Upper lobe of left lung (tissue), 4 donors: ENCODE measurements around the gene RHOG.

ENCODE experiments used
- EP300 ChIP-seq, 4 donors: sonication (generic); formaldehyde crosslinking; IDR thresholded peaks; one replicate each; pipeline ENCODE4 v1.5.1; 2017; ENCODE audit warnings: antibody characterized with exemption in 4 of 4, control low read depth in 2 of 4
- POLR2A ChIP-seq, 4 donors: fragments of 450-650 bp; IDR thresholded peaks; one replicate each; pipeline ENCODE4 v1.5.1; 2016 to 2017; ENCODE audit warnings: antibody characterized with exemption in 4 of 4, mild to moderate bottlenecking in 2 of 4
- TF ChIP-seq, protein P1 (sequence below), 6 experiments: fragments of 450-650 bp in 4 of 6; fragments of 200-600 bp in 2 of 6; sonication (generic) in 2 of 6; IDR thresholded peaks; one replicate each; pipeline ENCODE4 v1.5.1; 2016 to 2019; ENCODE audit warnings: antibody characterized with exemption in 6 of 6

DNA sequence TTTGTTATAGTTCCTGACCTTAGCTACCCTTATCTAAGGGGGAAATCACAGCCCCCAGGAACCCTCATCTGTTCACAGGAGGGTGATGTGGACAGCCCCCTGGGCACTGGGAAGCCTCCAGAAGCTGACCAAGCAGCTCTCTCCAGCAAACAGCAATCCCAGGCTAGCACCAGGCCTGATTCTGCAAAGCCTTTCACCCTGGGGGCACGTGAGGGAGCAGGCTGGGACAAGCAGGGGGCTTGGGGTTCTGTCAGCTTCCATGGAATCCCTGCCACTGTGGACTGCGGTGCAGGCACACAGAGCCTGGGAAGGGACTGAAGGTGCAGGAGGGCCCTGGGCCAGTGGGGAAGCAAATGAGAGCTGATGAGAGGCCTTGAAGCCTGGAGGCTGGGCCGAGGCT lies 30.3 kb downstream of the RHOG start:
- TF ChIP-seq, protein P1, sequence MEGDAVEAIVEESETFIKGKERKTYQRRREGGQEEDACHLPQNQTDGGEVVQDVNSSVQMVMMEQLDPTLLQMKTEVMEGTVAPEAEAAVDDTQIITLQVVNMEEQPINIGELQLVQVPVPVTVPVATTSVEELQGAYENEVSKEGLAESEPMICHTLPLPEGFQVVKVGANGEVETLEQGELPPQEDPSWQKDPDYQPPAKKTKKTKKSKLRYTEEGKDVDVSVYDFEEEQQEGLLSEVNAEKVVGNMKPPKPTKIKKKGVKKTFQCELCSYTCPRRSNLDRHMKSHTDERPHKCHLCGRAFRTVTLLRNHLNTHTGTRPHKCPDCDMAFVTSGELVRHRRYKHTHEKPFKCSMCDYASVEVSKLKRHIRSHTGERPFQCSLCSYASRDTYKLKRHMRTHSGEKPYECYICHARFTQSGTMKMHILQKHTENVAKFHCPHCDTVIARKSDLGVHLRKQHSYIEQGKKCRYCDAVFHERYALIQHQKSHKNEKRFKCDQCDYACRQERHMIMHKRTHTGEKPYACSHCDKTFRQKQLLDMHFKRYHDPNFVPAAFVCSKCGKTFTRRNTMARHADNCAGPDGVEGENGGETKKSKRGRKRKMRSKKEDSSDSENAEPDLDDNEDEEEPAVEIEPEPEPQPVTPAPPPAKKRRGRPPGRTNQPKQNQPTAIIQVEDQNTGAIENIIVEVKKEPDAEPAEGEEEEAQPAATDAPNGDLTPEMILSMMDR (IDR thresholded peaks at IDR 0.05), result no peak
- TF ChIP-seq POLR2A (IDR thresholded peaks at IDR 0.05) (no peak), EP300 (IDR thresholded peaks at IDR 0.05) (no peak)
